BJ (cell line): ENCODE measurements around the gene SMC2. TPM values are rescaled to one million over a fixed set of nuclear protein-coding genes. Genes with fewer than 3 reads are reported as not detected.

Experiments
- CTCF ChIA-PET: fragments of 350-600 bp; formaldehyde crosslinking; extraction: SDS; loops from one replicate; lab custom pipeline; 2021; ENCODE audit warnings: antibody characterized with exemption, inconsistent platforms; lab: Yijun Ruan, JAX
- POLR2A ChIA-PET: fragments of 300-600 bp; sonication (Branson Sonifier 250); formaldehyde crosslinking; extraction: SDS; loops from one replicate; lab custom pipeline; 2021; ENCODE audit warnings: antibody characterized with exemption; lab: Charles Lee
- DNase-seq: peaks from one replicate; pipeline ENCODE4 v3.0.0-alpha.2; 2011; ENCODE audit warnings: low read depth
- H3K27me3 ChIP-seq: 2 replicates; pipeline ENCODE4 v1.6.0; 2011; ENCODE audit warnings: low read length; ENCODE audit not compliant: control insufficient read depth, insufficient read depth
- H3K36me3 ChIP-seq: 2 replicates; pipeline ENCODE4 v1.5.1; 2011; ENCODE audit warnings: low read length; ENCODE audit not compliant: control insufficient read depth, insufficient read depth
- H3K4me3 ChIP-seq: 2 replicates; pipeline ENCODE4 v1.5.1; 2011; ENCODE audit warnings: low read depth, mild to moderate bottlenecking, control low read depth, low read length
- polyA plus RNA-seq: library from polyadenylated mRNA; depleted of rRNA; stranded (reverse); fragments of >200 nt; gene quantifications from 2 replicates; pipeline ENCODE4 v1.2.3, GENCODE V29; 2011
- TF ChIP-seq, protein P1 (sequence below): IDR thresholded peaks from 2 replicates; pipeline ENCODE4 v1.5.1; 2011; ENCODE audit warnings: low read depth, mild to moderate bottlenecking, control low read depth, inconsistent platforms, low read length, moderate library complexity; ENCODE audit not compliant: insufficient read depth

The SMC2 gene
- polyA plus RNA-seq, 1 experiment: 4.5 TPM

GRCh38 chr9:104082168-104082567 lies 11.9 kb upstream of the SMC2 start:
- no peaks in the 10 kb centered on the region for H3K36me3 ChIP-seq
- POLR2A ChIA-PET: no interaction called here

GRCh38 chr9:104085525-104085924 lies 8.6 kb upstream of the SMC2 start:
- no peaks in the 10 kb centered on the region for H3K27me3 ChIP-seq
- no peak for DNase-seq
- TF ChIP-seq, protein P1, sequence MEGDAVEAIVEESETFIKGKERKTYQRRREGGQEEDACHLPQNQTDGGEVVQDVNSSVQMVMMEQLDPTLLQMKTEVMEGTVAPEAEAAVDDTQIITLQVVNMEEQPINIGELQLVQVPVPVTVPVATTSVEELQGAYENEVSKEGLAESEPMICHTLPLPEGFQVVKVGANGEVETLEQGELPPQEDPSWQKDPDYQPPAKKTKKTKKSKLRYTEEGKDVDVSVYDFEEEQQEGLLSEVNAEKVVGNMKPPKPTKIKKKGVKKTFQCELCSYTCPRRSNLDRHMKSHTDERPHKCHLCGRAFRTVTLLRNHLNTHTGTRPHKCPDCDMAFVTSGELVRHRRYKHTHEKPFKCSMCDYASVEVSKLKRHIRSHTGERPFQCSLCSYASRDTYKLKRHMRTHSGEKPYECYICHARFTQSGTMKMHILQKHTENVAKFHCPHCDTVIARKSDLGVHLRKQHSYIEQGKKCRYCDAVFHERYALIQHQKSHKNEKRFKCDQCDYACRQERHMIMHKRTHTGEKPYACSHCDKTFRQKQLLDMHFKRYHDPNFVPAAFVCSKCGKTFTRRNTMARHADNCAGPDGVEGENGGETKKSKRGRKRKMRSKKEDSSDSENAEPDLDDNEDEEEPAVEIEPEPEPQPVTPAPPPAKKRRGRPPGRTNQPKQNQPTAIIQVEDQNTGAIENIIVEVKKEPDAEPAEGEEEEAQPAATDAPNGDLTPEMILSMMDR: no peak
- no peaks in the 10 kb centered on the region for H3K36me3 ChIP-seq
- ChIA-PET CTCF (no interaction called here), POLR2A (no interaction called here)
- no peak overlapping the region for H3K4me3 ChIP-seq

More at GRCh38 chr9:104082168-104082567, 11.9 kb upstream of the SMC2 start:
- DNase-seq: no peak
- no peaks in the 10 kb centered on the region for H3K27me3 ChIP-seq
- CTCF ChIA-PET: interaction anchor here (1.9 kb wide), 1 partner anchor 9 kb away, joined by 4 read pairs; no protein-coding TSS in a partner anchor
- TF ChIP-seq, protein P1: no peak
- no peak overlapping the region for H3K4me3 ChIP-seq

DNA sequence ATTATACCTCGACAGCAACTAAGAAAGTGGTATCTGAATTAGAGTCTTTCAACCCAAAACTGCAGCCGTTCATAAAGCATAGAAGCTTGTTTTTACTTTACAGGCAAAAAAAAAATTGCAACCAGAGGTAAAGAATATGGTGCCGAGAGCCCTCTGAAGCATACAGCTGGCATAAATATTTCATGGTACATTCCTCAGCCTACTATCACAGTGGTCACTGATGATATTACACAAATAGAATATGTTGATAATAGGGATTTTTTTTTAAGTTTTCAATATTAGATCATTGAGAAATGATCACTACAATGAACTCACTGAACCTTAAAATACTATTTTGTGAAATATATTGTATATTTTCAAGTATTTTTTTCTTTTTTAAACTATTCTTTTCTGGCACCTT lies 6.2 kb upstream of the SMC2 start:
- POLR2A ChIA-PET: no interaction called here
- CTCF ChIA-PET: no interaction called here

DNA sequence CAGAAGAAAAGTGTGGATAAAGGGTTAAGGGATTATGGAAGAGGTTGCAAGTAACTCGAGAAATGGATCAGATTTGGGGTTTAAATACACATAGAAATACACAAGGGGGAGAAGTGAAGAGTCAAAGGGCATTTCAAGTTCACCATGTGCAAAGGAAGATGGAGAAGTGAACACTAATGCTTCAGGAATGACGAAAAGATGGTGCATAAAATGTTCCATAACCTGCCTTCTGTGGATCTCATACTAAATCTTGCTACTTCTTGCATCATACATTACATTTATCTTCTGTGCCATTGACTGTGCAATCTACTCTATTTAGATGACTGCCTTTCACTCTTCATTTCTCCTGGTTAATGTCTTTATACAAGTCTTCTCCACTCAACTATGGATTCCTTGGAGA lies 5.7 kb upstream of the SMC2 start:
- no peaks in the 10 kb centered on the region for H3K27me3 ChIP-seq
- H3K4me3 ChIP-seq: no peak overlapping the region
- H3K36me3 ChIP-seq: no peaks in the 10 kb centered on the region
- ChIA-PET POLR2A (no interaction called here), CTCF (no interaction called here)
- TF ChIP-seq, protein P1: no peak
- DNase-seq: no peak

More for the DNA sequence above, 6.2 kb upstream of the SMC2 start:
- Histone ChIP-seq H3K36me3 (no peaks in the 10 kb centered on the region), H3K27me3 (no peaks in the 10 kb centered on the region), H3K4me3 (no peak overlapping the region)
- DNase-seq: no peak
- TF ChIP-seq, protein P1: no peak

- Histone ChIP-seq H3K4me3 (no peak overlapping the region), H3K36me3 (no peaks in the 10 kb centered on the region), H3K27me3 (no peaks in the 10 kb centered on the region)
- ChIA-PET CTCF (interaction anchor here (0.6 to 1.3 kb wide), 3 partner anchors 9 to 30 kb away, joined by 4 read pairs; no protein-coding TSS in a partner anchor), POLR2A (no interaction called here)
- DNase-seq: no peak
- TF ChIP-seq, protein P1: no peak
Measured at GRCh38 chr9:104090578-104090977, 3.5 kb upstream of the SMC2 start.
